ENCODE data around the gene CIPC.
A peak's percentile ranks its signal among the peaks of the same experiment; 100 is the strongest.

CIPC gene

GRCh38 chr14:77097700-77098528 lies at the start of gene CIPC:
TSS of gene CIPC (plus strand) at chr14:77098258. CDS start at chr14:77105709, 7,451 bp downstream.
- DNase-seq, result peak; percentile 99

DNA sequence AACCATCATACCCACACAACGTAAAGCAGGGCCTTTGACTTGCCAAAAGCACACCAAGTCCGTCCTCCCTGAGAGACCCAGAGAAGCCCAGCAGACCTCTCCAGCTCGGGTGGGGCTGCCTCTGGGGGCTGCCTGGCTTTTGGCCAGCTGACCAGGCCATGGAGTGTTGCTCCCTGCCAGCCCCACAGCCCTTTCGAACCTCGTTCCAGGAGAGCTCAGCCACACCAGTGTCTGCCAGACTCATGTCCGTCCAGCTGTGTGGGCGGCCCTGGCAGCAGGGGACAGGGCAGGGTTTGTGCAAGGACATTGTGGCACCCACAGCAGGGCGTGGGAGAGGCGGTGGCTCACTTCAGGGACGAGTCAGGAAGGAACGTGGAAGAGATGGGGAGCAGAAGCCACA lies 46.9 kb upstream of the CIPC start:
- no peak for DNase-seq

- DNase-seq, result no peak
Measured at GRCh38 chr14:77052281-77053044, 45.6 kb upstream of the CIPC start.

GRCh38 chr14:77053046-77053841 lies 44.8 kb upstream of the CIPC start:
- DNase-seq, result peak; percentile 89

DNA sequence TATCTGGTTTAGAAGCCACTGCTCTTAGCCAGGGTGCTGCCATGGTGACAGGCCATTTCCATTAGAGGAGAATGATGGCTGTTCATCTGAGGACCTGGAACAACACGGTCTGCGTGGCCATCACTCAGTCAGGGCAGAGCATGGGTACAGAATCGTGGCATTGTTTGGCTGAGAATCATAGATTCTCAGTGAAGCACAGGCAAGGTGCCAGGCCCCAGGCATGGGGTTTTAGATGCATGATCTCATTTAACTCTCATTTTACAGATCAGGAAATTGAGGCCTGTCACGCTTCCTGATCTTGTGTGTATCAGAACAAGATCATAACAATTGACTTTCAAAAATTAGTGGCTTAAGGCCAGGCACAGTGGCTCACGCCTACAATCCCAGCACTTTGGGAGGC lies 42.8 kb upstream of the CIPC start:
- DNase-seq, result no peak

- DNase-seq, result no peak
Measured at GRCh38 chr14:77055981-77056380, 42.1 kb upstream of the CIPC start.

DNA sequence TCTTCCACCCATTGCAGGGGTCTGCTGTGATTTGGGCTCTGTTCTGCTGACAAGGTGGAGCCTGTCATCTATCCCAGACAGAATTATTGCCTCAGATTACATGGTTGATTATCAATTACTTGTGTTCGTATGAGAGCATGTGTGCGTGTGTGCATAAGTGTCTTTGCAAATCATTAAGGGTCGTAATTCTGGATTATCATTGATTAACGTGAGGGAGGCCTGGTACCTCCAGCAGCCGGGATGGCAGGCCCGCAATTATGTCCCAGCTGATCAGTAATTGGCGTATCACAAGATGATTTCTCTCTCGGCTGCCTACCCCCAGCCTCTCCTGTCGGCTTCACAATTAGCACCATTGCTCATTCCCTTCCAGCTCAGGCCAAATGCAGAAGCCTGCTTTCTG lies 39.9 kb upstream of the CIPC start:
- DNase-seq, result no peak

DNA sequence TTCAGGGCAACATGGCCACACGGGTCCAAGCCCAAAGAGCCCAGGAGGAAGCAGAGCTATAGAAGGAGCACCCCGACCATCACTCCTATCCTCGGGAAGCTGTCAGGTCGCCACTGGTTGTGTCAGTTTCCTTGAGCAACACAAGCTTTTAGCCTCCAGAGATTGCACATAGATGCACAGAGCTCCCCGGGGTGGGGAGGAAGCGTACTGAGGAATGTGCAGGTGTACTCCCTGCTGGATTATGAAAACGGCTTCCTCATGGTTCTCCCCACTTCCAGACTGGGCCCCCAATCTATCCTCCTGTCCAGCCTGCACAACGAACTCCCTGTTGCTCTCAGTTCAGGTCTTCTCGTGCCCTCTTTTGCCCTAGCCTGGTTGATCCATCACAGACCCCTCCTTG lies 39.3 kb upstream of the CIPC start:
- no peak for DNase-seq

DNA sequence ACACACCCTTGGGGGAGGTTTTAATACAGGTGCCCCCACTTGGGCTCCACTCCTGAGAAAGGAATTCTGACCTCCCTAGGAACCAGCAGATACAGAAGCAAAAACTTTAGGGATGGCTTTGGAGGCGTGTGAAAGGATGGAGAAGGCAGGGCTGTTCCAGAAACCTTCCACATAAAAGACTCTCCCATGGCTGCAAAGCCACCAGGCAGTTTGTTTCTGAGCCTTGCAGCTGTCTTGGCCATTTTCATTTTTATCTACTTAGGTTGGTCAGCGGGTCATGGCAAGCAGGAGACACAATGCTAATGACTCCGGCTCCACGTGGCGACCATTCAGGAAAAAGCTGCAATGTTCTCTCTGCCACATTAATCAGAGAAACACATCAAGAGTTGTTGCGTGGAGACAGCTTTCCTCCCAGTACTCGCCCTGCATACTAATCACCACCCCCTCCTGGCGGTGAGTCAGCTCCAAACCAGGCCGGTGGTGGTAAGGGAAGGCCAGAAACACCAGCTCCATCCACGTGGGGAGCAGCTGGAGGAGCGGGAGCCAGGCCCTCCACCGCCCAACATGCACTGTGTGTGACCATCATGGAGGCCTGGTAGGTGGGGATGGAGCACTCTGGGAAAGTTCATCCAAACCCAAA lies 38.7 kb upstream of the CIPC start:
- DNase-seq, result peak; percentile 76

DNA sequence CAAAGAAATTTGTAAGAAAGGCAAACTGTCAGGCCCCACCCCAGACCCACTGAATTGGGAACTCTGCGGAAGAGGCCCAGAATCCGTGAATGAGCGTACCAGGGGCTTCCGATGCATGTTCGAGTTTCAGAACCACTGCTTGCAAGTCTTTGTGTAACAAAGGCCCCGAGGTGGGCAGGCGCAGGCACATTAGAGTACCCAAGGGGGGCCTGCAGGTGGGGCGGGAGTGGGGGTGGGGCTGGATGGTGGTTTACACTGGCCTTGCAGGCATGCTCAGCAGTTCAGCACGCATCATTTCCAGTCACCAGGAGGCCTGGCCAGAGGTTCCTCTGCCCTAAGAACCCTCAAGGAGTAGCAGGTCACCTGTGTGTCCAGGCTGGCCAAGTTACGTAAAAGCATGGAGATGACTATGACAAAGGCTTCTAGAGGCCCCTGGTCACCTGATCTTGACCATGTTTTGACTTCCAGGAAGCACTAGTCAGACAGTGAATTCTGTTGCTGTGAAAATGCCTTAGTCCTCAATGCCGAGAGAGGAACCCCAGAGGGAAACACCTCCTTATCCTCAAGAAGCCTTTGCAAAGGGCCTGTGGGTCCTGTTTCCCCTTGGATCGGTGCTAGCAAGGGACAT lies 36.3 kb upstream of the CIPC start:
- DNase-seq, result no peak

DNA sequence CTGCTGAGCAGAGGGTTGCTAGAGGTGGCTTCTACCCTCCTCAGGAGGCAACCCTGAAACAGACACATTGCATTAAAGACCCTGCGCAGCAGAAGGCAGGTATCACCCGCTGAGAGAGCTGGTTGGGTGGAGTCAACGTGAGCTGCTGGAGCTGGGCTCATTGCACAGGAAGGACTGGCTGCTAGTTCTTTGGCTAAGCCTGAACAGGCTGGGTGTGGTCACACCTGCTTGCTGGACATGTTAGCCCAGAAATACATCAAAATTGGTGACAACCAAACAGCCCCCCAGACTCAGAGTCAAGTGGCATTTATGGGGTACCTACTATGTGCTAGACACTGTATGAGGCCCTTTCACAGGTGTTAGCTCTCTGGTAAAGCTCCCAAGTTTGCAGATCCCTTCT lies 35.8 kb upstream of the CIPC start:
- no peak for DNase-seq

DNA sequence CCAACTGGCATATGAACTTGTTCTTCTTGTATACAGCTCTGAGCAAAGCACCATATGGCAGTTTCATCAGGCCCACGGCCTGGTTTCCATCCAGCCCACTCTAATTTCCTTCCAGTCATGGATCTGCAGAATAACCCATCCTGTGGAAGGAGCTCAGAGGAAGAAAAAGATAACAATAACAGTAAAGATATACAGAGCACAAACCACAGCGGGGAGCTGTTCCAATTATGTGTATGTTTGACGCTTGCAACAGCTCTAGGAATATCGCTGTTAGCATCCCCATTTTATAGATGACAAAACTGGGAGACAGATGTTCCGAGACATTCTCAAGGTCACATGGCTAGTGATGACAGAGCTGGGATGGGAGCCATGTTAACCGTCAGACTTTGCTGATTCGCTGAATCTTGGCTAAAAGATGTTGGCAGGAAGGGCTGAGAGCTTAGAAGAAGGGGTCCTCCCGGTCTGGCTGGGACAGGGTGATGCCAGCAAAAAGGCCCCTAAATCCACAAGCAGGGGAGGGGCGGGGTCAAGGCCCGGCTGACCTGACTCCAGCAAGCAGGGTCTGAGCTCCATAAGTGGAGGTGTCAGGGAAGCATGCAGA lies 34.4 kb upstream of the CIPC start:
- no peak for DNase-seq

GRCh38 chr14:77064521-77065178 lies 33.4 kb upstream of the CIPC start:
- no peak for DNase-seq

DNA sequence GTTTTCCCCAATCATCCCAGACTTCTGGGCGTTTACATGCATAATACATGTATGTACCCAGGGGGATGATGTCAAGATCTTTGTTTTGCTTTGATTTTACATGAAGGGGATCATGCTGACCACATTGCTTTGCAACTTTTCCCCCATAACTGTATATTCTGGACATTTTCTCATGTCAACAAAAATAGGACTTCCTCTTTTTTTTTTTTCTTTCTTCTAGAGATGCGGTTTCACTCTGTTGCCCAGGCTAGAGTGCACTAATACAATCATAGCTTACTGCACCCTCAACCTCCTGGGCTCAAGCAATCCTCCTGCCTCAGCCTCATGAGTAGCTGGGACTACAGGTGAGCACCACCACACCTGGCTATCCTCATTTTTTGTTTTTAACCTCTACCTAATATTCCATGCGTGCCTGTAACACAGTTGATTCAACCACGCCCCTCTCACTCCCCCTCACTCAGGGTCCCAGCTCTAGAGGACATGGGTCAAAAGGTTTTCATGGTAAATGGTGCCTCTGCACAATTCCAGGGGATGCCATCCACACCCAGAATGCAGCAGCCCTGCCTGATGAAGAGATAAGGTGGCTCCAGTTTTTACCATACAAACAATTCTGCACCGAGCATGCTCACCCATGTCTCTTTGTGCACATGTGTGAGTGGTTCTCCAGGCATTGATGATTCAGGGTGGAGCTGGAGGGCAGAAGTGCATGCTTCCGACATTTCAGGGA lies 32.0 kb upstream of the CIPC start:
- DNase-seq, result no peak

GRCh38 chr14:77066578-77067172 lies 31.4 kb upstream of the CIPC start:
- DNase-seq, result no peak

GRCh38 chr14:77067632-77068516 lies 30.2 kb upstream of the CIPC start:
- peak; percentile 80 for DNase-seq

DNA sequence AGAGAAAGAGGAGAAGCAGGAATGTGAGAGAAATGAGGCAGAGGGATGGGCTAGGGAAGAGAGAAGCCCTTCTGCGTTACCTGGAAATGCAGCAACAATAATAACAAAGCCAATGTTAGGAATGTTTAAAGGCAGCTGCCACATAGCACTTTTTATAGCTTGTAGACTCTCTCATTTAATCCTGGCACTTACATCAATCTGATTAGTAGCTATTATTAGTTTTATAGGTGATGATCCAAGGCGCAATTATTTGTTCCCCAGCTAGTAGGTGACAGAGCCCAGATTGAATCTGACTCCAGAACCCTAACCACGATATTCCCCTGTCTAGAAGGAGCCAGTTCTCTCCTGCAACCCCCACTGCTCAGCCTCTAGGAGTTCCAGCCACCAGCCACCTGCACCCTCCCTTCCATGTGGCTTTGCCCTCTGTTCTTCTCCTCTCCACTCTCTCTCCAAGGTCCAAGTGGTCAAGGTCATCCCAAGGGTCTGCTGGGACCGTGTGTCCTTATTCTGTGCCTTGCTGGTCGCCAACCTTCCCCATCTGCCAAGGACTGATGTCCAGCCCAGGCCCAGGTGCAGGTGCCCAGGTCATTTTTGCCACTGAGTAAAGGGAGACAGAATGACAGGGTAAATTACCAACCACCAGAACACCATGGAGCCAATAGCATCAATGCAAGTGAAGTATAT lies 29.4 kb upstream of the CIPC start:
- no peak for DNase-seq

- no peak for DNase-seq
Measured at GRCh38 chr14:77069551-77069950, 28.5 kb upstream of the CIPC start.

- no peak for DNase-seq
Measured at GRCh38 chr14:77071938-77072388, 26.1 kb upstream of the CIPC start.
